ENCODE data around the gene AMMECR1. TPM values are rescaled to one million over a fixed set of nuclear protein-coding genes. Genes with fewer than 3 reads are reported as not detected.

Gene AMMECR1
- total RNA-seq, 1 experiment from 2014 or later: 22.9 TPM

- DNase-seq (ENCODE audit: low read depth): no peak
- in situ Hi-C loops (cut with HindIII; ENCODE audit: low pct_unique_long_range_greater_than_20kb, low sequenced_read_pairs): no loop called here
These were observed 91.0 kb downstream of the AMMECR1 start for GRCh38 chrX:110226931-110227330.

- no peak for DNase-seq (ENCODE audit: low read depth)
- in situ Hi-C loops (cut with HindIII; ENCODE audit: low pct_unique_long_range_greater_than_20kb, low sequenced_read_pairs): no loop called here
These were observed 92.8 kb downstream of the AMMECR1 start for GRCh38 chrX:110224926-110225617.

- no peak for DNase-seq (ENCODE audit: low read depth)
- in situ Hi-C loops (cut with HindIII; ENCODE audit: low pct_unique_long_range_greater_than_20kb, low sequenced_read_pairs): no loop called here
These were observed 95.2 kb downstream of the AMMECR1 start for GRCh38 chrX:110222497-110223257.

GRCh38 chrX:110219920-110220319 is 98.0 kb downstream of the AMMECR1 start:
- DNase-seq (ENCODE audit: low read depth): peak; percentile 58
- in situ Hi-C loops (cut with HindIII; ENCODE audit: low pct_unique_long_range_greater_than_20kb, low sequenced_read_pairs): no loop called here

GRCh38 chrX:110218591-110218990 is 99.3 kb downstream of the AMMECR1 start:
- in situ Hi-C loops (cut with HindIII; ENCODE audit: low pct_unique_long_range_greater_than_20kb, low sequenced_read_pairs): no loop called here
- DNase-seq (ENCODE audit: low read depth): no peak

- in situ Hi-C loops (cut with HindIII; ENCODE audit: low pct_unique_long_range_greater_than_20kb, low sequenced_read_pairs): no loop called here
- DNase-seq (ENCODE audit: low read depth): peak; percentile 79
These were observed 101.9 kb downstream of the AMMECR1 start for GRCh38 chrX:110216027-110216426.

- no peak for DNase-seq (ENCODE audit: low read depth)
- in situ Hi-C loops (cut with HindIII; ENCODE audit: low pct_unique_long_range_greater_than_20kb, low sequenced_read_pairs): no loop called here
These were observed 102.5 kb downstream of the AMMECR1 start for GRCh38 chrX:110215411-110215810.

- in situ Hi-C loops (cut with HindIII; ENCODE audit: low pct_unique_long_range_greater_than_20kb, low sequenced_read_pairs): no loop called here
- no peak for DNase-seq (ENCODE audit: low read depth)
These were observed 103.2 kb downstream of the AMMECR1 start for GRCh38 chrX:110214684-110215083.

- in situ Hi-C loops (cut with HindIII; ENCODE audit: low pct_unique_long_range_greater_than_20kb, low sequenced_read_pairs): no loop called here
- DNase-seq (ENCODE audit: low read depth): no peak
These were observed 104.7 kb downstream of the AMMECR1 start for GRCh38 chrX:110213183-110213582.

GRCh38 chrX:110212299-110212698 is 105.6 kb downstream of the AMMECR1 start:
- no peak for DNase-seq (ENCODE audit: low read depth)
- in situ Hi-C loops (cut with HindIII; ENCODE audit: low pct_unique_long_range_greater_than_20kb, low sequenced_read_pairs): no loop called here

GRCh38 chrX:110211340-110211739 is 106.5 kb downstream of the AMMECR1 start:
- in situ Hi-C loops (cut with HindIII; ENCODE audit: low pct_unique_long_range_greater_than_20kb, low sequenced_read_pairs): no loop called here
- no peak for DNase-seq (ENCODE audit: low read depth)

GRCh38 chrX:110210417-110211139 is 107.3 kb downstream of the AMMECR1 start:
- in situ Hi-C loops (cut with HindIII; ENCODE audit: low pct_unique_long_range_greater_than_20kb, low sequenced_read_pairs): no loop called here
- DNase-seq (ENCODE audit: low read depth): peak; percentile 79

- DNase-seq (ENCODE audit: low read depth): no peak
- in situ Hi-C loops (cut with HindIII; ENCODE audit: low pct_unique_long_range_greater_than_20kb, low sequenced_read_pairs): no loop called here
These were observed 109.8 kb downstream of the AMMECR1 start for GRCh38 chrX:110208092-110208491.

- DNase-seq (ENCODE audit: low read depth): no peak
- in situ Hi-C loops (cut with HindIII; ENCODE audit: low pct_unique_long_range_greater_than_20kb, low sequenced_read_pairs): no loop called here
These were observed 112.9 kb downstream of the AMMECR1 start for GRCh38 chrX:110204986-110205385.

- in situ Hi-C loops (cut with HindIII; ENCODE audit: low pct_unique_long_range_greater_than_20kb, low sequenced_read_pairs): no loop called here
- DNase-seq (ENCODE audit: low read depth): no peak
These were observed 116.1 kb downstream of the AMMECR1 start for GRCh38 chrX:110201799-110202198.

GRCh38 chrX:110194977-110195376 is 122.9 kb downstream of the AMMECR1 start:
- no peak for DNase-seq (ENCODE audit: low read depth)
- in situ Hi-C loops (cut with HindIII; ENCODE audit: low pct_unique_long_range_greater_than_20kb, low sequenced_read_pairs): loop anchor here (25.0 kb wide), 1 partner anchor 217 kb away; no protein-coding TSS in a partner anchor

- in situ Hi-C loops (cut with HindIII; ENCODE audit: low pct_unique_long_range_greater_than_20kb, low sequenced_read_pairs): loop anchor here (25.0 kb wide), 1 partner anchor 220 kb away; no protein-coding TSS in a partner anchor
- no peak for DNase-seq (ENCODE audit: low read depth)
These were observed 125.4 kb downstream of the AMMECR1 start for GRCh38 chrX:110192516-110192915.

GRCh38 chrX:110188701-110189558 is 129.0 kb downstream of the AMMECR1 start:
- in situ Hi-C loops (cut with HindIII; ENCODE audit: low pct_unique_long_range_greater_than_20kb, low sequenced_read_pairs): loop anchor here (25.0 kb wide), 1 partner anchor 223 kb away; no protein-coding TSS in a partner anchor
- DNase-seq (ENCODE audit: low read depth): no peak

Measured in Caki2 (cell line).